K562 (cell line): Measurements from ENCODE around the gene PRPSAP1. TPM values are rescaled to one million over a fixed set of nuclear protein-coding genes. Genes with fewer than 3 reads are reported as not detected.

Source experiments
- CHCHD3 ChIP-seq: fragments of 250-450 bp; sonication (Bioruptor Pico); IDR thresholded peaks from 2 replicates; pipeline ENCODE4 v2.1.2; 2022; ENCODE audit warnings: mild to moderate bottlenecking
- DIDO1 ChIP-seq: fragments of 450-650 bp; IDR thresholded peaks from 2 replicates; pipeline ENCODE4 v1.6.1; 2016; ENCODE audit warnings: low read depth, missing biosample characterization, missing genetic modification characterization
- GTF2A2 ChIP-seq: IDR thresholded peaks from 2 replicates; pipeline ENCODE4 v1.6.1; 2016; ENCODE audit warnings: mild to moderate bottlenecking, missing genetic modification characterization, missing compliant biosample characterization
- KDM1A ChIP-seq, 2 experiments: fragments of 450-650 bp; IDR thresholded peaks; 2 replicates each; pipeline ENCODE4 v1.6.1; 2016; ENCODE audit warnings: mild to moderate bottlenecking in 2 of 2
- LEF1 ChIP-seq: fragments of 450-650 bp; IDR thresholded peaks from 2 replicates; pipeline ENCODE4 v1.6.1; 2016; ENCODE audit warnings: mild to moderate bottlenecking
- MIER1 ChIP-seq: fragments of 450-650 bp; IDR thresholded peaks from 2 replicates; pipeline ENCODE4 v1.6.1; 2016; ENCODE audit warnings: antibody characterized with exemption, mild to moderate bottlenecking, low read depth
- TCFL5 ChIP-seq: fragments of 250-450 bp; sonication (Bioruptor Pico); conservative IDR thresholded peaks from 2 replicates; pipeline ENCODE4 v1.6.1; 2021; ENCODE audit warnings: mild to moderate bottlenecking, moderate library complexity, matching md5 sums
- TSHZ1 ChIP-seq: fragments of 250-450 bp; sonication (Bioruptor Pico); IDR thresholded peaks from 2 replicates; pipeline ENCODE4 v1.4.0; 2020; ENCODE audit warnings: mild to moderate bottlenecking, moderate library complexity
- ZBTB8A ChIP-seq: fragments of 450-650 bp; IDR thresholded peaks from 2 replicates; pipeline ENCODE4 v1.6.1; 2018; ENCODE audit warnings: mild to moderate bottlenecking, moderate library complexity; ENCODE audit not compliant: partially characterized antibody
- ZFP30 ChIP-seq: fragments of 250-450 bp; sonication (Bioruptor Pico); IDR thresholded peaks from 2 replicates; pipeline ENCODE4 v1.8.0; 2022; ENCODE audit warnings: moderate library complexity, mild to moderate bottlenecking, inconsistent platforms, borderline replicate concordance
- ZFP36 ChIP-seq: fragments of 150-350 bp; IDR thresholded peaks from 2 replicates; pipeline ENCODE4 v1.6.1; 2018; ENCODE audit warnings: low read length, low read depth; ENCODE audit not compliant: partially characterized antibody
- ZNF12 ChIP-seq: sonication (generic); formaldehyde crosslinking; IDR thresholded peaks from 2 replicates; pipeline ENCODE4 v1.4.0; 2020; ENCODE audit warnings: mild to moderate bottlenecking, missing genetic modification reagents
- ZNF124 ChIP-seq: sonication (generic); formaldehyde crosslinking; IDR thresholded peaks from 2 replicates; pipeline ENCODE4 v1.8.1; 2022; ENCODE audit warnings: missing genetic modification reagents
- ZNF512 ChIP-seq: IDR thresholded peaks from 2 replicates; pipeline ENCODE4 v1.6.1; 2016; ENCODE audit warnings: missing genetic modification characterization, missing compliant biosample characterization
- polyA plus RNA-seq, 8 experiments: library from polyadenylated mRNA; depleted of rRNA in 4 of 8; stranded (reverse) in 5 of 8; unstranded in 3 of 8; fragments of >200 nt; fragmentation: Nextera tagmentation in 2 of 8; fragmentation: Illumina TruSeq in 1 of 8; extraction: Ambion mirVana in 2 of 8; extraction: Trizol in 1 of 8; gene quantifications; 2 replicates each; pipeline versions ENCODE4 v1.2.1 to v1.2.3, GENCODE V29; 2011 to 2014; ENCODE audit warnings: inconsistent platforms in 1 of 8, missing spikeins in 1 of 8
- total RNA-seq, 7 experiments: library from RNA; depleted of rRNA in 6 of 7; stranded (reverse); fragments of >200 nt in 6 of 7; fragmentation: Illumina TruSeq in 2 of 7; extraction: Trizol in 2 of 7; gene quantifications; 2 replicates each; pipeline versions ENCODE4 v1.2.1 to v1.2.3, GENCODE V29; 2011 to 2021; ENCODE audit warnings: low replicate concordance in 1 of 7
- TF ChIP-seq, protein P1 (sequence below): fragments of 450-650 bp; IDR thresholded peaks from 2 replicates; pipeline ENCODE4 v1.6.1; 2016; ENCODE audit warnings: mild to moderate bottlenecking
- TF ChIP-seq, protein P2 (sequence below), 3 experiments: fragments of 200-800 bp in 1 of 3; fragments of 250-450 bp in 1 of 3; fragments of 450-650 bp in 1 of 3; sonication (Bioruptor Pico) in 1 of 3; sonication (Bioruptor generic) in 1 of 3; formaldehyde crosslinking in 1 of 3; IDR thresholded peaks; 2 replicates each; pipeline versions ENCODE4 v1.6.1 to v1.8.0; 2016 to 2022; ENCODE audit warnings: mild to moderate bottlenecking in 2 of 3, missing genetic modification characterization in 2 of 3, missing compliant biosample characterization in 1 of 3, moderate library complexity in 1 of 3

PRPSAP1 gene
- total and polyA plus RNA-seq, 9 of the 15 experiments (the other 6 are each of a cell fraction or from before 2014, with no cell fraction given), result 21.9 to 77.1 (median 40.8) TPM

- TF ChIP-seq ZNF512 (no peak), ZNF12 (0 out of 2 replicates have a peak, but pooled peaks have one; percentile 54), ZFP36 (no peak), MIER1 (no peak), CHCHD3 (CRISPR knock-in tag) (no peak), DIDO1 (tag) (peak; percentile 99), KDM1A (IDR thresholded peaks at IDR 0.05) (no peak), ZBTB8A (no peak), TSHZ1 (no peak), LEF1 (no peak), GTF2A2 (tag) (no peak), ZFP30 (CRISPR knock-in tag) (no peak), ZNF124 (CRISPR knock-in tag) (no peak), TCFL5 (CRISPR knock-in tag) (no peak)
- TF ChIP-seq, protein P1, sequence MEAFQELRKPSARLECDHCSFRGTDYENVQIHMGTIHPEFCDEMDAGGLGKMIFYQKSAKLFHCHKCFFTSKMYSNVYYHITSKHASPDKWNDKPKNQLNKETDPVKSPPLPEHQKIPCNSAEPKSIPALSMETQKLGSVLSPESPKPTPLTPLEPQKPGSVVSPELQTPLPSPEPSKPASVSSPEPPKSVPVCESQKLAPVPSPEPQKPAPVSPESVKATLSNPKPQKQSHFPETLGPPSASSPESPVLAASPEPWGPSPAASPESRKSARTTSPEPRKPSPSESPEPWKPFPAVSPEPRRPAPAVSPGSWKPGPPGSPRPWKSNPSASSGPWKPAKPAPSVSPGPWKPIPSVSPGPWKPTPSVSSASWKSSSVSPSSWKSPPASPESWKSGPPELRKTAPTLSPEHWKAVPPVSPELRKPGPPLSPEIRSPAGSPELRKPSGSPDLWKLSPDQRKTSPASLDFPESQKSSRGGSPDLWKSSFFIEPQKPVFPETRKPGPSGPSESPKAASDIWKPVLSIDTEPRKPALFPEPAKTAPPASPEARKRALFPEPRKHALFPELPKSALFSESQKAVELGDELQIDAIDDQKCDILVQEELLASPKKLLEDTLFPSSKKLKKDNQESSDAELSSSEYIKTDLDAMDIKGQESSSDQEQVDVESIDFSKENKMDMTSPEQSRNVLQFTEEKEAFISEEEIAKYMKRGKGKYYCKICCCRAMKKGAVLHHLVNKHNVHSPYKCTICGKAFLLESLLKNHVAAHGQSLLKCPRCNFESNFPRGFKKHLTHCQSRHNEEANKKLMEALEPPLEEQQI, result no peak
- TF ChIP-seq, protein P2, sequence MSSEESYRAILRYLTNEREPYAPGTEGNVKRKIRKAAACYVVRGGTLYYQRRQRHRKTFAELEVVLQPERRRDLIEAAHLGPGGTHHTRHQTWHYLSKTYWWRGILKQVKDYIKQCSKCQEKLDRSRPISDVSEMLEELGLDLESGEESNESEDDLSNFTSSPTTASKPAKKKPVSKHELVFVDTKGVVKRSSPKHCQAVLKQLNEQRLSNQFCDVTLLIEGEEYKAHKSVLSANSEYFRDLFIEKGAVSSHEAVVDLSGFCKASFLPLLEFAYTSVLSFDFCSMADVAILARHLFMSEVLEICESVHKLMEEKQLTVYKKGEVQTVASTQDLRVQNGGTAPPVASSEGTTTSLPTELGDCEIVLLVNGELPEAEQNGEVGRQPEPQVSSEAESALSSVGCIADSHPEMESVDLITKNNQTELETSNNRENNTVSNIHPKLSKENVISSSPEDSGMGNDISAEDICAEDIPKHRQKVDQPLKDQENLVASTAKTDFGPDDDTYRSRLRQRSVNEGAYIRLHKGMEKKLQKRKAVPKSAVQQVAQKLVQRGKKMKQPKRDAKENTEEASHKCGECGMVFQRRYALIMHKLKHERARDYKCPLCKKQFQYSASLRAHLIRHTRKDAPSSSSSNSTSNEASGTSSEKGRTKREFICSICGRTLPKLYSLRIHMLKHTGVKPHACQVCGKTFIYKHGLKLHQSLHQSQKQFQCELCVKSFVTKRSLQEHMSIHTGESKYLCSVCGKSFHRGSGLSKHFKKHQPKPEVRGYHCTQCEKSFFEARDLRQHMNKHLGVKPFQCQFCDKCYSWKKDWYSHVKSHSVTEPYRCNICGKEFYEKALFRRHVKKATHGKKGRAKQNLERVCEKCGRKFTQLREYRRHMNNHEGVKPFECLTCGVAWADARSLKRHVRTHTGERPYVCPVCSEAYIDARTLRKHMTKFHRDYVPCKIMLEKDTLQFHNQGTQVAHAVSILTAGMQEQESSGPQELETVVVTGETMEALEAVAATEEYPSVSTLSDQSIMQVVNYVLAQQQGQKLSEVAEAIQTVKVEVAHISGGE (CRISPR knock-in tag; IDR thresholded peaks at IDR 0.05), result peak in 1 of 3 experiments; percentile 65; a peak in 1 of 6 replicates
Measured at GRCh38 chr17:76353599-76354316, at the start of gene PRPSAP1 (continued).
